Endothelial cell of umbilical vein (primary cell): Measurements from ENCODE around the gene C1QTNF7. TPM values are rescaled to one million over a fixed set of nuclear protein-coding genes. Genes with fewer than 3 reads are reported as not detected.

ENCODE experiments used
- BruUV-seq: library from RNA; stranded (reverse); fragments of 400-500 nt; replicated peaks from 2 replicates; lab custom pipeline; 2021; lab: Mats Ljungman, UMichigan
- CTCF ChIA-PET: fragments of 300-600, 350-600 bp; sonication (Branson Sonifier 250); formaldehyde crosslinking; loops from one replicate; lab custom pipeline; 2021; ENCODE audit warnings: antibody characterized with exemption, inconsistent platforms; lab: Charles Lee
- POLR2A ChIA-PET: fragments of 300-600, 350-600 bp; sonication (Branson Sonifier 250); formaldehyde crosslinking; loops from one replicate; lab custom pipeline; 2021; ENCODE audit warnings: antibody characterized with exemption, inconsistent platforms; lab: Charles Lee
- DNase-seq: peaks from one replicate; pipeline ENCODE4 v3.0.0-alpha.2; 2011; ENCODE audit warnings: low read depth, low spot score
- FAIRE-seq: peaks from 2 replicates; lab custom pipeline; 2011; peaks lifted over from hg19 to GRCh38; lab: Jason Lieb, UNC
- H2AFZ ChIP-seq: 2 replicates; pipeline ENCODE4 v1.6.0; 2012; ENCODE audit warnings: low read depth, low read length, control low read depth, inconsistent platforms
- H3K27ac ChIP-seq: 2 replicates; pipeline ENCODE4 v1.5.1; 2011; ENCODE audit warnings: low read depth, mild to moderate bottlenecking, control low read depth, low read length, moderate library complexity; ENCODE audit not compliant: insufficient read depth
- H3K27me3 ChIP-seq, 2 experiments: 2 replicates each; pipeline versions ENCODE4 v1.6.0 to v1.6.1; 2011; ENCODE audit warnings: low read length in 2 of 2, mixed read lengths in 1 of 2; ENCODE audit not compliant: control insufficient read depth in 2 of 2, insufficient read depth in 2 of 2
- H3K36me3 ChIP-seq, 2 experiments: 2 replicates in 1 of 2; 3 replicates in 1 of 2; pipeline ENCODE4 v1.5.1; 2011; ENCODE audit warnings: low read length in 2 of 2, mild to moderate bottlenecking in 1 of 2, moderate library complexity in 1 of 2; ENCODE audit not compliant: control insufficient read depth in 2 of 2, insufficient read depth in 2 of 2; ENCODE audit errors: extremely low read depth in 1 of 2
- H3K4me1 ChIP-seq: 3 replicates; pipeline ENCODE4 v1.5.1; 2011; ENCODE audit warnings: mild to moderate bottlenecking, low read length; ENCODE audit not compliant: control insufficient read depth, insufficient read depth; ENCODE audit errors: extremely low read depth
- H3K4me2 ChIP-seq: 2 replicates; pipeline ENCODE4 v1.6.1; 2011; ENCODE audit warnings: low read length, control low read depth, mixed read lengths; ENCODE audit not compliant: insufficient read depth
- H3K4me3 ChIP-seq, 3 experiments: fragments of 200-600 bp in 1 of 3; sonication (generic), shearing (Covaris generic) in 1 of 3; replicated peaks in 1 of 3; 2 replicates each; pipeline ENCODE4 v1.5.1; 2011 to 2016; ENCODE audit warnings: control low read depth in 3 of 3, low read length in 3 of 3, mild to moderate bottlenecking in 2 of 3, inconsistent platforms in 1 of 3, low read depth in 1 of 3, moderate library complexity in 1 of 3; ENCODE audit not compliant: insufficient read depth in 1 of 3
- H3K79me2 ChIP-seq: 2 replicates; pipeline ENCODE4 v1.6.0; 2012; ENCODE audit warnings: low read length, inconsistent platforms; ENCODE audit not compliant: control insufficient read depth, insufficient read depth
- H3K9ac ChIP-seq: replicated peaks from 2 replicates; pipeline ENCODE3; 2011; ENCODE audit warnings: low read length, control low read depth; ENCODE audit not compliant: insufficient read depth; ENCODE audit errors: extremely low read depth
- H3K9me1 ChIP-seq: replicated peaks from 3 replicates; pipeline ENCODE4 v1.6.0; 2011; ENCODE audit warnings: mild to moderate bottlenecking, low read length; ENCODE audit not compliant: control insufficient read depth, insufficient read depth; ENCODE audit errors: extremely low read depth
- H3K9me3 ChIP-seq: replicated peaks from 2 replicates; pipeline ENCODE4 v1.5.1; 2012; ENCODE audit warnings: low read length, inconsistent platforms; ENCODE audit not compliant: control insufficient read depth, insufficient read depth
- H4K20me1 ChIP-seq: replicated peaks from 2 replicates; pipeline ENCODE3; 2011; ENCODE audit warnings: mild to moderate bottlenecking, low read length; ENCODE audit not compliant: control insufficient read depth, insufficient read depth; ENCODE audit errors: extremely low read depth
- CTCF ChIP-seq, 2 donors: IDR thresholded peaks; 1 replicate in 1 of 2; 2 replicates in 1 of 2; pipeline ENCODE4 v1.5.1; 2011; ENCODE audit warnings: low read length in 2 of 2, mild to moderate bottlenecking in 2 of 2, moderate library complexity in 2 of 2, control low read depth in 1 of 2, inconsistent platforms in 1 of 2, low read depth in 1 of 2; ENCODE audit not compliant: insufficient read depth in 1 of 2; ENCODE audit errors: extremely low read depth in 1 of 2
- EZH2 ChIP-seq: IDR thresholded peaks from 2 replicates; pipeline ENCODE4 v1.6.1; 2012; ENCODE audit warnings: borderline replicate concordance, low read depth, mild to moderate bottlenecking, moderate library complexity, low read length, inconsistent platforms; ENCODE audit not compliant: severe bottlenecking
- FOS ChIP-seq: IDR thresholded peaks from 2 replicates; pipeline ENCODE4 v1.6.1; 2011; ENCODE audit warnings: mild to moderate bottlenecking, low read length, moderate library complexity, borderline replicate concordance; ENCODE audit not compliant: insufficient read depth
- GATA2 ChIP-seq: IDR thresholded peaks from 2 replicates; pipeline ENCODE4 v1.7.0; 2011; ENCODE audit warnings: low read depth, mild to moderate bottlenecking, moderate library complexity, mixed read lengths, low read length; ENCODE audit not compliant: insufficient read length, insufficient read depth
- JUN ChIP-seq: IDR thresholded peaks from 2 replicates; pipeline ENCODE4 v1.6.1; 2011; ENCODE audit warnings: borderline replicate concordance, low read depth; ENCODE audit not compliant: insufficient read length, insufficient read depth
- MAX ChIP-seq: IDR thresholded peaks from 2 replicates; pipeline ENCODE4 v1.6.1; 2011; ENCODE audit not compliant: insufficient read depth, insufficient read length
- MYC ChIP-seq: IDR thresholded peaks from one replicate; pipeline ENCODE4 v1.6.1; 2011; ENCODE audit warnings: mild to moderate bottlenecking, low read depth, low read length
- POLR2A ChIP-seq: IDR thresholded peaks from 2 replicates; pipeline ENCODE4 v1.6.1; 2012; ENCODE audit warnings: low read depth, mild to moderate bottlenecking, control low read depth, low read length
- POLR2AphosphoS5 ChIP-seq: IDR thresholded peaks from 2 replicates; pipeline ENCODE4 v1.6.1; 2012; ENCODE audit warnings: low read depth, mild to moderate bottlenecking, control low read depth, low read length, moderate library complexity; ENCODE audit not compliant: insufficient read depth
- dilution Hi-C: fragments of 300-500 bp; cut with MboI; formaldehyde crosslinking; loops from one replicate; pipeline ENCODE4 v1.15.0; 2019; ENCODE audit warnings: low sequenced_read_pairs; ENCODE audit not compliant: extremely low pct_ligation_motif_present
- intact Hi-C: fragments of 100-400 bp; cut with micrococcal nuclease; formaldehyde crosslinking; loops from one replicate; pipeline ENCODE4 v1.10.0; 2022
- polyA plus RNA-seq, 4 experiments: library from polyadenylated mRNA; depleted of rRNA in 3 of 4; stranded (reverse) in 3 of 4; unstranded in 1 of 4; fragments of >200 nt; gene quantifications; 2 replicates each; pipeline versions ENCODE4 v1.2.1 to v1.2.3, GENCODE V29; 2011 to 2012; ENCODE audit warnings: missing spikeins in 1 of 4
- total RNA-seq: library from RNA; stranded (reverse); gene quantifications from 2 replicates; pipeline ENCODE4 v1.2.3, GENCODE V29; 2021

The C1QTNF7 gene
- total and polyA plus RNA-seq, 2 donors (not counting 3 experiments of a cell fraction or from before 2014, with no cell fraction given), result not detected

- Histone ChIP-seq H3K27ac (no peak overlapping the region), H3K9me3 (no peaks in the 10 kb centered on the region), H4K20me1 (no peaks in the 10 kb centered on the region), H3K4me3 (no peak overlapping the region), H3K36me3 (no peaks in the 10 kb centered on the region), H3K4me1 (no peaks in the 10 kb centered on the region), H3K79me2 (no peaks in the 10 kb centered on the region), H2AFZ (no peak overlapping the region), H3K9me1 (no peaks in the 10 kb centered on the region), H3K27me3 (no peaks in the 10 kb centered on the region), H3K4me2 (no peak overlapping the region), H3K9ac (no peak overlapping the region)
- FAIRE-seq (no peak), DNase-seq (no peak)
- BruUV-seq, result no TSS peak
- POLR2A ChIA-PET, result no interaction called here
- dilution Hi-C loops, result no loop called here
- intact Hi-C loops, result no loop called here
- TF ChIP-seq CTCF (IDR thresholded peaks at IDR 0.05; ENCODE audit: extremely low read depth in 1 of 2, insufficient read depth in 1 of 2, low read depth in 1 of 2, low read length in 2 of 2), result no peak
- TF ChIP-seq MAX, result no peak
- no peak for TF ChIP-seq FOS
- no peak for TF ChIP-seq EZH2
- TF ChIP-seq POLR2A, result no peak
- TF ChIP-seq JUN, result no peak
- TF ChIP-seq GATA2, result no peak
- no peak for TF ChIP-seq POLR2AphosphoS5
- TF ChIP-seq MYC, result no peak
- CTCF ChIA-PET, result no interaction called here
These were observed 61.7 kb downstream of the C1QTNF7 start for GRCh38 chr4:15489551-15489950.
